Left hindlimb (tissue), 1 donor: Measurements from ENCODE around the gene NIF3L1.
"Not testable (repeated sequence)": the region's sequence is repeated elsewhere in the genome, so short reads cannot be mapped to it uniquely, and the experiment has no call there.

Experiments
- DNase-seq: peaks from one replicate; pipeline ENCODE4 v3.0.0-alpha.2; 2018

The NIF3L1 gene

DNA sequence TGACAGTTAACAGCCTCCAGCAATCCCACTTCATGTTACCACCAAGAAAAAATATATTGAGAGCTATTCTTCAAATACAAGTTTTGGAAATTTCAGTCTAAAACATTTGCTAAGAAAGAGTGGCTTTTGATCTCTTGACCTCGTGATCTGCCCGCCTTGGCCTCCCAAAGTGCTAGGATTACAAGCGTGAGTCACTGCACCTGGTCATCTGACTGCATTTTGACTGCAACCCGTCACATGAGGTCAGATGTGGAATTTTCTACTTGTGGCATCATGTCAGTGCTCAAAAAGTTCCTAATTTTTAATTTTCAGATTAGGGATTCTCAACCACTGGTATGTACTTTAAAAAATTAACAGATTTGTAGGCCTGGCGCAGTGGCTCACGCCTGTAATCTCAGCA lies 15.6 kb upstream of the NIF3L1 start:
- DNase-seq = no peak

GRCh38 chr2:200877443-200877842 lies 11.7 kb upstream of the NIF3L1 start:
- DNase-seq = no peak

- DNase-seq = no peak
These were observed 10.8 kb upstream of the NIF3L1 start for GRCh38 chr2:200878289-200878880.

DNA sequence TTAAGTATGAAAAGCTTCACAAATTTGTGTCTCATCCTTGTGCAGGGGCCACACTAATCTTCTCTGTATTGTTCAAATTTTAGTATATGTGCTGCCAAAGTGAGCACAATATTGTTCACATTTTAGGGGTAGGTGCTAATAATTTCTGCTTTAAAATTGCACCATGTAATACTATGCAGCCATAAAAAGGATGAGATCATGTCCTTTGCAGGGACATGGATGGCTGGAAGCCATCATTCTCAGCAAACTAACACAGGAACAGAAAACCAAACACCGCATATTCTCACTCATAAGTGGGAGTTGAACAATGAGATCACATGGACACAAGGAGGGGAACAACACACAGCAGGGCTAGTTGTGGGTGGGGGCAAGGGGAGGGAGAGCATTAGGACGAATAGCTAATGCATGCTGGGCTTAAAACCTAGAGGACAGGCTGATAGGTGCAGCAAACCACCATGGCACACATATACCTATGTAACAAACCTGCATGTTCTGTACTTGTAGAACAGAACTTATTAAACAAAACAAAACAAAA lies 7.4 kb upstream of the NIF3L1 start:
- not testable (repeated sequence) for DNase-seq

GRCh38 chr2:200899482-200899881 lies 10.3 kb downstream of the NIF3L1 start:
- DNase-seq = no peak

GRCh38 chr2:200901459-200902072 lies 12.4 kb downstream of the NIF3L1 start:
- DNase-seq = peak; percentile 68

DNA sequence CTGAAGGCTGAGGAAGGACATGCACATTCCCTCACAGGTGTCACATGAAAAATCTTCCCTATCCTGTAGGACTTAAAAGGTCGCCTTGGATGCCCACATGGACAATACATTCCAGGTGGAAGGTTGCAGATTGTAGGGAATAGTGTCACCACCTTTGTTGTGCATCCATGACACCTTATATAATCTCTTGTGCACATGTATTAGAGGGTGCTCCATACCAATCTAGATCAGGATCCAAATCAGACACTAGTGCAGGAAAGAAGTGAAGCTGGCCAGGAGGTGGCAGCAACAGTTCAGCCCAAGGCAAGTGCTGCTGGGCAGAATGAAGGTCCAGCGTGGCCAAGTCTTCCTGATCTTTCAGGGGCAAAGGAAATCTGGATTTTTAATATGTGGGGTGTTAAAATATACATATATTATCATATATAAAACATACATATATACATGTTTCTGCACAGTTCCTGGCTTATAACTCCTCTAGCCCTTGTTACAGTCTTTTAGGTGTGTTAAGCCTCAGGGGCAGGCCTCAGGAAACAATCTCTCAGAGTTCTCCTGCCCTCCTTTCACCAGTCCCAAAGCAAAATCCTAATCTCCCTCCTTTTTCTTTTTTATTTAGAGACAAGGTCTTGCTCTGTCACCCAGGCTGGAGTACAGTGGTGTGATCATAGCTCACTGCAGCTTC lies 16.6 kb downstream of the NIF3L1 start:
- peak; percentile 40 for DNase-seq

GRCh38 chr2:200909958-200910357 lies 20.8 kb downstream of the NIF3L1 start:
- no peak for DNase-seq

DNA sequence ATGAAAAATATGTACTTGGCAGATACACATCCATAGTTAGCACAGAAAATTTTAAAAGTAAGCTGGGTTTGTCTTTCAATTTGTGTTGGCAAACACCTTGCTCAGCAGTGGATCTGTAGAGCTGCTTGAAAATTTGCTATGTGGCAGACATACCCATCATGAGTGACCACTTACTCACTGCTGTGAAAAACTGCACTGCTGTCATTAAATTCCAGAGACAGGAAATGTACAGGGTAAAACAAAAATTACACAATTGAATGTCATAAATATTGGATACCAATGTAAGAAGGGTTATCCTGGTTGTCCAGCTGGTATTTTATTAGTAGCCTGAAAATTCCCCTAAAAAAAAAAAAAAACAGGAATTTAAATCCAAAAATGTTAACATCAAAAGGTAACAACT lies 24.5 kb downstream of the NIF3L1 start:
- no peak for DNase-seq

DNA sequence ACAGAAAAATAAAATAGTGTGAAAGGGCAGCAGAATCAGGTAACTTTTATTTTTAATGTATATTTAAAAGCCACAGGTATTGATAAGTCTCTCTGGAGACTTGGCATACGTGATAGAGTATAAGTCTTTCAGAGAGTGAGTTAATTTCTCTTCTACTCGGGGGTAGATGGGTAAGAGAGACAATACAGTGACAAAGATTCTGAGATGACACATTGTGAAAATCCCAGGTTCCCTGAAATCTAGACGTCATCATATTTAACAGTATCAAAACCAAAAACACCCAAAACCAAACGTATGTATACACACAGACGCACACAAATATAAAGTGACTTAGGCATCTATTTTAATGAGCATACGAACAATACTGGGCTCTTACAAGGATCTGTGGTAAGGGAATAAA lies 33.3 kb downstream of the NIF3L1 start:
- DNase-seq = no peak

- no peak for DNase-seq
These were observed 40.4 kb downstream of the NIF3L1 start for GRCh38 chr2:200929334-200930249.

GRCh38 chr2:200930947-200931626 lies 41.9 kb downstream of the NIF3L1 start:
- DNase-seq = no peak

GRCh38 chr2:200939832-200940231 lies 50.7 kb downstream of the NIF3L1 start:
- no peak for DNase-seq

DNA sequence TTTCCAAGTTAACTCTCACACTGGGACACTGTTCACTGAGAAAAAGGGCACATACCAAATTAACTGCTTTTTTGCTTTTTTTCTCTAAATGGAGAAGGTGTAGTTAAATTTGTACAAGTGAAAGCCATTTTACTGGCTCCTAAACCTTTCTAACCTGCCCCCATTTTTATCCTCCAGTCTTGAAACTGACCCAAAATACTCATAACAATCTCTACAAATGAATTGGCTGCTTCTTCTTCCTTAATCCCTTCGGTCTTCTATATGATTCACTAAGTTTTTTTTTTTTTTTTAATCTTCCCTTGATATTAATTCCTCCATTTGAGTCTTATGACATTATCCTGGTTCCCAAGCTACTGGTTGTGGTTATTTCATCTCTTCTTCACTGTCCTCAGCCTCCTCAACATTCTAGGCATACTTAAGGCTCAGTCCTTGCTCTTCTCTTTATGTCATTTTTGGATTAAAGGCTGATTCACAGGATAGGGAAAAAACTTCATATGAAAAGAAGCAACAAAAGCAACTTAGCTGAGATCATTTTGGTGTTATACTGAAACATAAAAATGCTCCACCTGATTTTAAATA lies 54.4 kb downstream of the NIF3L1 start:
- no peak for DNase-seq

GRCh38 chr2:200944467-200945394 lies 55.6 kb downstream of the NIF3L1 start:
- DNase-seq = no peak

DNA sequence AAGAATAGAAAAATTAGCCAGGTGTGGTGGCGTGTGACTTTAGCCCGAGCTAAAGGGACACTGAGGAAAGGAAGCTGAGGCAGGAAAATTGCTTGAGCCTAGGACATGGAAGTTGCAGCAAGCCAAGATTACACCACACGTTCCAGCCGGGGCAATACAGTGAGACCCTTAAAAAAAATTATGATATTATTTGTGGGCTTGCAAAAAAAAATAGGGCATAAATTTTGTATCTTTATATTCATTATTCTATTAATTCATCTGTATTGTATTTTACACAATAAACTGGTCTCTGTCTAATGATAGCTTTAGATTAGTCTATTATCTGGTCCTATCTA lies 56.2 kb downstream of the NIF3L1 start:
- DNase-seq = no peak

GRCh38 chr2:200950378-200950777 lies 61.2 kb downstream of the NIF3L1 start:
- DNase-seq = no peak
